Heart left ventricle (tissue), 13 donors: ENCODE data around the gene SSPN.

Source experiments
- CTCF ChIP-seq, 12 donors: fragments of 200-600 bp; sonication (generic) in 4 of 12; IDR thresholded peaks; one replicate each; pipeline versions ENCODE4 v1.5.0 to v1.8.0; 2018 to 2022; ENCODE audit warnings: antibody characterized with exemption in 12 of 12, mild to moderate bottlenecking in 5 of 12
- POLR2A ChIP-seq, 2 donors: fragments of 450-650 bp; IDR thresholded peaks; one replicate each; pipeline ENCODE4 v1.6.1; 2017; ENCODE audit warnings: antibody characterized with exemption in 2 of 2, mild to moderate bottlenecking in 2 of 2, moderate library complexity in 2 of 2
- donor health status: ischemic (EF 13 %, LVEDD 7.1; RV severe dilation, severe dysfunction).
- donor health status: DM: no; HTN: yes; CAD: no.
- donor health status: DM: no; HTN: no; CAD: no.
- donor health status: ischemic (EF 25% LVEDD 6.9; RV normal size, moderate dysfunction).
- donor health status: ischemic (EF 25% LVEDD 5.7; RV mildly dilated, moderate dysfunction).
- donor health status: ischemic (EF 35%, LVEDD 5.7; RV mildly dilated, moderate dysfunction).
- donor health status: nonischemic (EF 11% LVEDD 7.7; RV severe dilation, severe dysfunction).
- donor health status: DM: yes; HTN: yes; CAD: no.
- donor health status: PGD.
- donor health status: ischemic (EF 29% LVEDD 5.4; RV normal size, mild dysfunction).
- donor health status: nonischemic (EF 23%, LVEDD 6.1; RV moderate dilation, normal function).

DNA sequence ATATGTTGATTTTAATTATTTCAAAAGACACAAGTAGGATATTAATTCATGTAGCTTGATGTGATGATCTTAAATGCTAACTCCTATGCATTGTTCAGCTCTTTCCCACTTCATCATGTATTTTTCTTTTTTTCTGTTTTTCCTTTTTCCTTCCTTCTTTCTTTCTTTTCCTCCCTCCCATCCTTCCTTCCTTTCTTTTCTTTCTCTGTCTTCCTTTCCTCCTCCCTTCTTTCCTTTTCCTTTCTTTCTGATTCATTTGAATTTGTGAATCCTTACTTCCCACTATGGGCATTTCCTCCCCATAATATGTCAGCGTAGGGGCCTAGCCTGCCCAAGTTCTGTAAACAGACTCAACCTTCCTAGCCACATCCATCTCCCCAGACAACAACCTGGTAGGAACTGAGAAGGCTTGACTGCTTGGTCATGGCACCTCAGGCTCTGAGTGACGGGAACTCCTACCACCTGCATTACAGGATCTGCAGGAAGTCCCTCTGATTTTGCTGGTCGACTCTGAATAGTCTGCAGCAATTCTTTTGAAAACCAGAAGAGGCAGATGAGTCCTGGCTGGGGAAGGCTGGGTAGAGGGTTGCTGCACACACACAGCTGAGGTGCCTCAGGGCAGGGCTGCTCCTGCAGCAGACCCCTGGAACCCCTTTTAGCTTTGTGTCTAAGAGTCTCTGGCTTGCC, 37.2 kb upstream of the SSPN start:
- TF ChIP-seq CTCF (IDR thresholded peaks at IDR 0.05), result no peak
- no peak for TF ChIP-seq POLR2A (IDR thresholded peaks at IDR 0.05)
